Hematopoietic multipotent progenitor cell treated with erythropoietin and hydrocortisone succinate and interleukin-3 and kit ligand, for 6 days (in vitro differentiated cells): Measurements from ENCODE around the gene CCDC107.

Source experiments
- DNase-seq: peaks from one replicate; pipeline ENCODE4 v3.0.0-alpha.2; 2015

CCDC107 gene

GRCh38 chr9:35686222-35687203, 28.4 kb downstream of the CCDC107 start:
- DNase-seq: no peak

- DNase-seq: no peak
Measured at GRCh38 chr9:35687306-35687705, 29.2 kb downstream of the CCDC107 start.

DNA sequence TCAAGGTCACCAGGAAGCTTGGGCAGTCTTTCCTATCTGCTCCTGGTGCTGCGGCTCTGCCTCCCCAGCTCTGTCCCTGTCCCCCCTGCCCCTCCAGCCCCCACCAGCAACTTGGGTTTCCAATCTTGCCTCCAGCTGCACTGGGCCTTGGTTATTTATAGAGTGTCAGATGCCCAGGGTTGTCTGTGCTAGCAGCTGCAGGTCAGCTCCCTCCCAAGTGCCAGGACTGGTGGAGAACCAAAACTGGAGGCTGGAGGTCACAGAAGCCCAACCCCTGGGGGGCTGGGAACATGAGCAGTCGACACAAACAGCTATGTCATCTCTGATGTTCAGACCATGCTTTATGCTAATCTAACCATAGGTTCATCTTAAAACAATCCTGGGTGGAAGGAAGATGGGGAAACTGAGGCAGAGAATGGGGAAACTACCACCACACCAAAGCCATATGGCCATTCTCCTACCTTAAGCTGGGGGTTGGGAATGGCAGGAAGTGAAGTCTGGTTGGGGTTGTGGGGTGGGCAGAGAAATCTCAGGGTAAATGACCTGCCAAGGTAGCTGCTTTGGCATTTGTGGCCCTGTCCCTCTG, 30.0 kb downstream of the CCDC107 start:
- no peak for DNase-seq

DNA sequence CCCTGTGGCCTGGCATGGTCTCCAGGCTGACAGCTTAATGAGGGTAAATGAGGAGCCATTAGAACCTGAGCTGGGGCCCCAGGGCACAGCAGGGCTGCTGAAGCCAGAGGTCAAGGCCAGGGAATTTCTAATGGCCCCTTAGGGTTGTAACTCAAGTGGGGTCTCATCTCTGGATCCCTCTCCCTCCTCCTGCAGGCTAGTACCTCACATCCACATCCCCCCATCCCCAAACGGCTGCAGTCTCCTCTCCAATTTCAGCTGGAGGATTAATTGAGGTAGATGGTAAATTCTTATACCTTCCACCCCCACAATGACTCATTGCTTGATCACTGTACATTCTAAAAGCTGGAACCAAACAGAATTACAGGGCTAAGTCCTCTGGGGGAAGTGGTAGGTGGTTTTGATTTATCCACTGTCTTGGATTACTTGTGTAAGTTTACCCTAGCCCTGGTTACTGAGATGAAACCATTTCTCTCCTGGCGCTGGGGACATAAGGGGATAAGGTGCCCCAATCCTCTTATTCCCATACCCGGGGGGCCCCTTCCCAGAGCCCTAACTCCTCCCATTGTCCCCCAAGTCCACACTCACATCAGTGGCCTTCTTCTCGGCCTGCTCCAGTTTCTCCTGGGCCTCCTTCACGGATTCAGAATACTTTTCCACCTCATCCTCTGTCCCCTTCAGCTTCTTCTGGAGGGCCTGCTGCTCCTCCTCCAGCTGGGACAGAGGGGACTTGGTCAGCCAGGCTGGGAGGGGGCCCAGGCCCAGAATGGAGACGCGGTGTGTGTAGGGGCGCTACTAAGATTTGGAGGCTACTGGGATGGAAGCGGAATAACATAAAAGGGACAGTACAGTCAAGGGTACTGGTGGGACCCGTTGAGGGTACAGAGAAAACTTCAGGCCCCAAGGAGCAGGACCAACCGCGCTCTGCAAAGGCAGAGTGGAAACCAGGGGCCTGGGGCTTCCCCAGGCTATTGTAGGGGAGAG, 30.8 kb downstream of the CCDC107 start:
- peak; percentile 17 for DNase-seq

DNA sequence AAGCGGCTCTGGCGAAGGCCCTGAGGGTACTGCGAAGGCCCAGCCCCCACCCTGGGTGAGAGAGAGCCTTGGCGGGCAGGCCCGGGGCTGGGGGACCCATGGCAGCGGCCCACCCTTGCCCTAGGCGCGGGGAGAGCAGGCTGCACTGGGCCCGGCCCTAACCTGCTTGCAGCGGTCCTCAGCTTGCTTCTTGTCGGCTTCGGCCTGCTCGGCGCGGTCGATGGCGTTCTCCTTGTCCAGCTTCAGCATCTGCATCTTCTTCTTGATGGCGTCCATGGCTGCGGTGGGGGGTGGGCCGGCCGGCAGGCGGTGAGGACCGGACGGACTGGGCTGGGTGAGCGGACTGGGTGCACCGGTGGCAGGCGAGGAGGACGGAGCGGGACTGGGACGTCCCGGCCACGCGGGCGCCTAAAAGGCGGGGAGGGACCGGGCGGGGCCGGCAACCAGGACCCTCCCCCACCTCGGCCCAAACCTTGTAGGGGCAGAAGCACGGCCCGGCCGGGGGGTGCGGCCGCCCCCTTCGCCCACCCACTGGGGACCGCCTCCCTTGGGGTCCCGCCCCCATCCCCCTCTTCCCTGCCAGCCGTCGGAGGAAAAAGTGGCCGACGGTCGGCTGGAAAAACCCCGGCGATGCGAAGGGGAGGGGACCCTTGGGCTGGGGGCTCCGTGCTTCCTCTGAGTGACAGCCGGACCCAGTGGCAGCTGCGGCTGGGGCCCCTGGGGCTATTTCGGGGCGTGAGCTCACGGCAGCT, 31.6 kb downstream of the CCDC107 start, which contains the start of gene TPM2:
Gene TPM2 (minus strand): TSS at position 384 of the 752 bp plus-strand sequence. CDS start 108 bp downstream, at position 276.
- no peak for DNase-seq

GRCh38 chr9:35690294-35690613, 32.2 kb downstream of the CCDC107 start:
- no peak for DNase-seq

- peak; percentile 45 for DNase-seq
Measured at GRCh38 chr9:35690614-35691333, 32.7 kb downstream of the CCDC107 start.

- peak; percentile 32 for DNase-seq
Measured at GRCh38 chr9:35691334-35691650, 33.2 kb downstream of the CCDC107 start.

GRCh38 chr9:35691757-35692301, 33.7 kb downstream of the CCDC107 start:
- DNase-seq: no peak

- DNase-seq: no peak
Measured at GRCh38 chr9:35695943-35696401, 37.9 kb downstream of the CCDC107 start.

- DNase-seq: peak; percentile 81
Measured at GRCh38 chr9:35696520-35697215, 38.6 kb downstream of the CCDC107 start.

DNA sequence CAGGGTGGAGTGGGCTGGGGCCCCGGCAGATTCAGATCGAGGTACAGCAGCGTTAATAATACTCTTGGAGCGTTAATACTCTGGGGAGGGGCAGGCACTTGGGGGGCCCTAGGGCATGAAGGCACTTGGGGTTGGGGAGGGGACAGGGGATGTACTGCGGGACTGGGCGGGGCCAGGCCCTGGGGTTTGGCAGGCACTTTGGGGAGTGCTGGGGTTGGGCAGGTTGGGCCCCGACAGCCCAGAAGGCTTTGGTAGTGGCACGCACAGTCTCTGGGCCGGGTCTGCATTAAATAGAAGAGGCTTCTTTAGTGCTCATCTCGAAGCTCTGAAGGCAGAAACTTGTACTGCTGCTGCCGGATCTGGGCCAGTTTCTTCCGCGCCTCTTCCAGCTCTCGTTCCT, 39.4 kb downstream of the CCDC107 start:
- no peak for DNase-seq

- DNase-seq: no peak
Measured at GRCh38 chr9:35698231-35698630, 40.1 kb downstream of the CCDC107 start.

DNA sequence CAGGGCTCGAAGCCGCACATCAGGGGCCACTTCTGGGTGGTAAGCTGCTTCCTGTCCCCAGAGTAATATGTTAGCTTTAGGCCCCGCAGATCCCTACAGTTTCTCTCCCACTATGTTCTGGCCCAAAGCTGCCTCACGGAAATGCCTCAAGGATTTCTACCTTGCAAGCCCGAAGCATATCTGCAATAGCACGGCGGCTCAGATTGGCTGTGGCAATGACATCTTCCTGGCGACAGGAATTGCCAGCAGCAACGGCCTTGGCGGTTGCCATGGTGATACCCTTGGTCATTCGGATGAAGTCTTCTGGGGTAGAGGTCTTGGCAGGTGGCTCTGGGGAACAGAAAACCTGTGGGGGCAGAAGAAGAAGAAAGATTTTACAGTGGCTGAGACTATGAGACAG, 41.9 kb downstream of the CCDC107 start:
- no peak for DNase-seq

GRCh38 chr9:35700942-35701341, 42.9 kb downstream of the CCDC107 start:
- no peak for DNase-seq

GRCh38 chr9:35702696-35703095, 44.6 kb downstream of the CCDC107 start:
- no peak for DNase-seq

- no peak for DNase-seq
Measured at GRCh38 chr9:35703906-35704672, 46.0 kb downstream of the CCDC107 start.

- DNase-seq: no peak
Measured at GRCh38 chr9:35705372-35705771, 47.3 kb downstream of the CCDC107 start.

DNA sequence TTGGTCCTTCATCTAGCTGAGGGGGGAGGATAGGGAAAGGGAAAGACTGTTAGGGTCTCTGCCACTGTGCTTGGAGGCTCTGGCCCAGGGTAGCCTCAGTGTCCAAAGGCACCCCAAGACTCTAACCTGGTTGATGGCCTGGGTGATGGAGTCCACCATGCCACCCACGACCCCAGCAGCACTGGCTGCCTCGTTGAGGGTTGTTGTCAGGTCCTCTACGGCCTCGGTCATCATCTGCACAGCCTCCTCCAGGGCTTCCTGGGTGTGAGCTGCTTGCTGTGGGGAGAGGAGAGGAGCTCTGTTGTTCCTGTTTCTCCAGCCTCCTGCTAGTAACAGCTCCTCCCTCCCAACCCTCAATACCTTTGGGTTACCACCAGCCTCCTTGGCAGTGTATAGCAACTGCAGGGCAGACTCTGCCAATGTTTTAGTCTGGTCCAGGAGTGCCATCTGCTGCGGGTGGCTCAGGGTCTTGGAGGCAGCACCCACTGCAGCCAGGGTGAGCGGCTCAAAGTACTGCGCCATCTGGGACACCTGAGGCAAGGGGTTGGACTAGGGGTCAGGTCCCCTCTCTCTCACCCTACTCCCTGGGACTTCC, 47.8 kb downstream of the CCDC107 start:
- DNase-seq: no peak
